AML-193 (cell line): ENCODE measurements around the gene SLAIN1.

ENCODE experiments used
- DNase-seq, 2 experiments: peaks; one replicate each; lab custom pipeline; 2025; lab: John Stamatoyannopoulos, UW

SLAIN1 gene

DNA sequence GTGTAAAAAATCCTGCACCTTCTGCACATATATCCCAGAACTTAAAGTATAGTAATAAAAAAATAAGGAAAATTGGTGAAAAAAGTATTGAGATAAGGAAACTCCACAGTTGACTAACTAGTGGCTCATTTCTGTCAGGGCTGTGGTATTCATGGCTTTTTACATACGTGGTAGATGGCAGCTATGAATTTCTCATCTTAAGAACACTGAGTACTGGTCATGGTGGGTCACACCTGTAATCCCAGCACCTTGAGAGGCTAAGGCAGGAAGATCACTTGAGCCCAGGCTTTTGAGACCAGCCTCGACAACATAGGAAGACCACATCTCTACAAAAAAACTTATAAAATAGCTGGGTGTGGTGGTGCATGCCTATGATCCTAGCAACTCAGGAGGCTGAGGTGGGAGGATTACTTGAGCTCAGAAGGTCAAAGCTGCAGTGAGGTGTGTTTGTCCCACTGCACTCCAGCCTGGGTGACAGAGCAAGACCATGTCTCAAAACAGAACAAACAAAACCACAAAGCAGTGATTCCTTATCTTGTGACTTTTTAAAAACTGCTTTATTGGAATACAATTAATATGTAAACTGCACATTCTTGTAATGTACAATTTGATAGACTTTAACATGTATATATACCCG, 16.8 kb downstream of the SLAIN1 start:
- no peak for DNase-seq

DNA sequence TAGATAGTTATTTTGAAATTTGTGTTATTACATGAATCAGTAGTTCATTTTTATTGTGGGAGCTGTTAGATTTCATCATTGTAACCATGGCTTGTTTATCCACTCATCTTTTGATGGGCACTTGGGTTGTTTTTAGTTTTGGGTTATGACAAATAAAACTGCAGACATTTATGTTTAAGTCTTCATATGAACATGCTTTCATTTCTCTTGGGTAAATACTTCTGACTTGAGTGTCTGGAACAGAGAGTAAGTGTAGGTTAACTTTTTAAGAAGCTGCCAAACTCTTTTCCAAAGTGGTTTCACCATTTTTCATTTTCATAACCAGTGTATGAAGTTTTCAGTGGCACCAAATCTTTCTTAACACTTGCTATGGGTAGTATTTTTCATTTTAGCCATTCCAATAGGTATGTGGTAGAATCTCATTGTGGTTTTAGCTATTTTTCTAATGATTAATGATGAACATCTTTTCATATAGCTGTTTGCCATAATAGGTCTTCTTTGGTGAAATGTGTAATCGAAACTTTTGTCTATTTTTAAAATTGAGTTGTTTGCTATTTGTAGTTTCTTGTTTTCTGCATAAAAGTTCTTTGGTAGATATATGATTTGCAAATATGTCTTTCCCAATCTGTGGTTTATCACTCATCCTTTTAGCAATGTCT, 17.9 kb downstream of the SLAIN1 start:
- no peak for DNase-seq

DNA sequence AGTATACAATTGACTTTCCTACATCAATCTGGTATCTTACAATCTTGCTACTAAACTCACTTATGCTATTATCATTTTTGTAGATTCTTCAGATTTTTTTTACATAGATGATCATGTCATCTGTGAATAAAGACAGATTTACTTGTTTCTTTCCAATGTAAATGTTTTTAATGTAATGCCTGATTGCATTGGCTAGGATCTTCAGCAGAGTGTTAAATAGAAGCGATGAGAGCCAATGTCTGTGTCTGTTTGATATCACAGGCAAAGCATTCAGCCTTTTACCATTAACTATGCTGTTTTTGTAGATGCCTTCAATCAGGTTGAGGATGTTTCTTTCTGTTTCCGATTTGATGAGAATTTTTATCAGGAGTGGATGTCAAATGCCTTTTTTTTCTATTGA, 19.2 kb downstream of the SLAIN1 start:
- DNase-seq = no peak

DNA sequence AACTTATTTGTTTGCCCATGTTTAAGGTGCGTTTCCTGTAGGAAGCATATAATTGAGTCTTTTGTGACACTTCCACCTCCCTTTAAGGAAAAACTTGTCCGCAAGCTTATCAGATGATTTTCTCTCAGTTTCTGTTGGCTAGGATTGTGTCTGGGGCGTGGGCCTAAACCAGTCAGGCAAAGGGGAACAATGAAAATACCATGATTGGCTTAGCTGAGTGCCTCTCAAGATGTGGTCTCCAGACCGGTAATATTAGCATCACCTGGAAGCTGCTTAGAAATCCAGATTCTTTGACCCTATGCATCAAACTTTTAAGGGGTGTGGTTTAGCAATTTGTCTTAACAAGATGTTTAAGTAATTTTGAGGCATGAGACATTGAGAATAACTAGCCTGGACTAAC, 20.0 kb downstream of the SLAIN1 start:
- DNase-seq = no peak

GRCh38 chr13:77719128-77719527, 21.6 kb downstream of the SLAIN1 start:
- DNase-seq = no peak

- no peak for DNase-seq
Observed at GRCh38 chr13:77720988-77721387, 23.5 kb downstream of the SLAIN1 start.

GRCh38 chr13:77724092-77724491, 26.6 kb downstream of the SLAIN1 start:
- DNase-seq = no peak

- no peak for DNase-seq
Observed at GRCh38 chr13:77725071-77725470, 27.6 kb downstream of the SLAIN1 start.

DNA sequence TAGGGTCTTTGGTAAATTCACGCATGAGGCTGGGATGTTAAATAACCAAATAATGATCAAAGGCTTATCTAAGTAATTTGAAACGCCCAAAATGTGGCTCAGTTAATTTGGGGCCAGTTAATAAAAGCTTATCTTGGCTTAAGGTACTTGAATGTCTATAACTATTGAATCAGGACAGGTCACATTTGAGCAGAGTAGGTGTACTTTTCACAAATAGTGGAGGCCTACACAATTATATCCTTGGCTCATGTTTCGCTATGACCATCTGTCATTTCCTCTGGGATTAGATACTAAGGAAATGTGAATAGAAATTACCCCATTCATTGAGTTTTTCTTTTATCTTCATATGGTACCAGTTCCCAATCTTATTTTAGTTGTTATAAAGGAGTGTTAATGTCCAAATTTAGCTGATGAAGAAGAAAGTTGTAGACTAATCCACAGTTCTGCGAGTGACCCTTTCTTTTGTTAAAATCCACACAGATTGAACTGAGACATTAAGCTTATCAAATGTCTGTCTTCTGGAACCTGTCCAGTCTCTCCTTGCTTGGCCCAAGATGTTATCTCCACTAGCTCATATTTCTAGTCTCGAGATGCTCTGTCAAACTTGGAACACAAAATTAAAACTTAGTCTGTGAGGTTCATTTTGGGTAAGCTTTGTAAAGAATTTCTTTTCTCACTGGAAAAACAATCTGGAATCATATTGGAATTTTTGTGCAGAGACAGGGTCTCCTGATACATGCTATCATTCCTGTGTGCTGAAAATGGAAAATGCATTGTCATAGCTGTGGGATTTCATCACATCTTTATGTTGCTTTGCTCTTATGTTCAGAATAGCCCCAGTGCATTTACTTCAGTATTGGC, 31.0 kb downstream of the SLAIN1 start:
- DNase-seq = no peak

DNA sequence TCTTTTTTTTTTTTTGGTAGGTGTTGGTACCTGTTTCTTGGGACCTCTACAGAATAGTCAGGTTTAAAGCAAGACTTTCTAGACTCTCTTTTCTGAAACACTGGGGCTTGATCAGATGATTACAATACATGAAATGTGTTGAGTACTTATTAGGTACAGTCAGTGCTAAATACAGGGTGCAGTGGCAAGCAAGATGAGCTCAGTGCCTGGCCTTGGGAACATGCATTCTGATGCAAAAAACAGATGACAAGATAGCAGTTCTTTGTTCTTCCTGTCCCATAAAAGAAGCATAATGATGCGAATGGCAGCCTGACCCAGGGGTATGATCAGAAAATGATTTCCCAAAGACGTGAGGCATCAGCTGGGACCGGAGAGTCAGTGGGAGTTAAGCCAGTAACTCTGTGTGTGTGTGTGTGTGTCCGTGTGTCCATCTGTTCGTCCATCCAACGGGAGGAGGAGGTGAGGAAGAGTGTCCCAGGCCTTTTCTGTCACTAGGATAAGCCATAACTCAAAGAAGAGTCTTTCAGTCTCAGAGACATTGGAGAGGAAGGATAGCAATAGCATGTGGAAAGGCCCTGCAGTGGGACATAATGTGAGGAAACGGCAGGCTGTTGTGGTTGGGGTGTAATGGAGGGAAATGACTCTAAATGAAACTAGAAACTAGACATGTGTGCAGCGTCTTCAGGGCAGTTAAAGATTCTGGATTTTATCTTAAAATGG, 32.2 kb downstream of the SLAIN1 start:
- no peak for DNase-seq

DNA sequence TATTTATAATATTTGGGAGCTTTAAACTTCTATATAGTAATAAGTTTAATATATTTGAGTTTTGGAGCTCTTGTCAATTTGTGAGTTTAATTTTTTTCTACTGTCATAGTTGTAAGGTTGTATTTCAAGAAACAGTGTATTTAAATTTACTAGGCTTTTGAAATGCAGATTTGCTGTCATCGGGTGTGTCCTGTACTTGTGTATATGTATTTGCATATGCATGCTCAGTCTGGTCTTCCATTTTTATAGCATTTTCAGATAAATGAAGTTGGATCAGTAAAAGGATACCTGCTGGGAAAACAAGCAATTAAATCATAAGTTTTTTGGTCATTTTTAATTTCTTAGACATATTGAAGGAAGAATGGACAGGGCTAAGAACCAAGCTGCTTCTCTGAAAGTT, 33.1 kb downstream of the SLAIN1 start:
- DNase-seq = no peak

DNA sequence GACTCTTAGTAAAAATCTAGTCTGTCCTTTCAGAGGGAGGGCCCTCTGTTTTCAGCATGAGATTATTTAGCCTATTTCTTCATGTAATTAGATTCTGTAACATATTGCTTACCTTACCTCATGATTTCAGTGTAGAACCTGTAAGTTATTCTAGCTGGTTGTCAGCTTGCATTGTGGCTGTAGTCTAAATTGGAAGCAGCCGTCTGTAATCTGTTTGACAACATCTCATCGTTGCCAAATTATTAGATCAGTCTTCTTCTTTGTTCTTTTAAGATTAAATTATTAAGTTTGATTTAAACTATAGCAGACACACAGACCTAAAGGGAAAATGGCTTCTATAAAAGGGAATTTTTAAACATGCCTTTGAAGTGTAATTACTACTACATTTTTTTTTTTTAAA, 34.8 kb downstream of the SLAIN1 start:
- no peak for DNase-seq

DNA sequence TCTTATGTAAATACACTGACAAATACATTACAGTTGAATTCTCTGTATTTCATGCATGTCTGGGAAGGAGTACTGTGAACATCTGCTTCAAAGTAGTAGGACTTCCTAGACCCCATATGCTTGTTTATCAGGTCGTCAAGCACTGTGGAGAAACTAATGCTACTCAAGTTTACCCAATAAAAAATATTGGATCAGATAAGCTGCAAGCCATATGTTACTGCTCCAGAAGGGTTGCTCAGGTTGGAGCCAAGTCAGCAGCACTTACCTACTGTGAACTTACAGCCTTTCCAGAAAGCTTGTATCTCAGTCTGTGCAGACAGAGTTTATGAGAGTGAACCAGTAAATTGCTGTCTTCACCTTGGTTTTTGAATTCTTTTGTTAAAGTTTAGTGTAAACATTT, 36.2 kb downstream of the SLAIN1 start:
- no peak for DNase-seq

- DNase-seq = no peak
Observed at GRCh38 chr13:77737583-77738200, 40.2 kb downstream of the SLAIN1 start.

DNA sequence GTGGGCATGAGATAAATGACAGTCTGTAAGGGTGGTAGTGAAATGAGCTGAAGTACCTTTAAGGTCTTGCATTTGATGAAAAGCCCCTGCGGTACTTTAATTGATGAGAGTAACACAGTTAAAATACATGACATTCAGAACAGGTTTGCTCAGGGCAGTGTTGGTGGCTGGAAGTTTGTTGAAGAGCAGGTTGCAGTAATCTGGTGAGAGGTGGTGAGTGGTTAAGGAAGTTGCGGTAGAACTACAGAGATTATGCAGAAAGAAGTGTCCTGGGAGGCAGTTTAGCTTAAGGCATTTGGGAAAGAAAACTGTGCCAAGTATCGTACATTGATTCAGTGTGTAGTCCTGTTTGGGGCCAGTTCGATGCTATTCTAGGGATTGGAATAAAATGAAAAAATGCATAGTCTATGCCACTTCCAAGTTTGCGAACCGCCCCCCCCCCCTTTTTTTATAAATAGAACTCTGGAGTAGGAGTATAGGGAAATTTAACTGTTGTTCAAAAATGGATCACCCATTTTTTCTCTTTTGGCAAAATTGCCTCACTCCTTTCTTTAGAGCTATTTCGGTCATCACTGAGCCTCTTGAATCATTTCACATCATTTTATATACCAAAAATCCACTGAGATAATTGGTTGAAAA, 42.7 kb downstream of the SLAIN1 start:
- no peak for DNase-seq

GRCh38 chr13:77740931-77741596, 43.6 kb downstream of the SLAIN1 start:
- no peak for DNase-seq

DNA sequence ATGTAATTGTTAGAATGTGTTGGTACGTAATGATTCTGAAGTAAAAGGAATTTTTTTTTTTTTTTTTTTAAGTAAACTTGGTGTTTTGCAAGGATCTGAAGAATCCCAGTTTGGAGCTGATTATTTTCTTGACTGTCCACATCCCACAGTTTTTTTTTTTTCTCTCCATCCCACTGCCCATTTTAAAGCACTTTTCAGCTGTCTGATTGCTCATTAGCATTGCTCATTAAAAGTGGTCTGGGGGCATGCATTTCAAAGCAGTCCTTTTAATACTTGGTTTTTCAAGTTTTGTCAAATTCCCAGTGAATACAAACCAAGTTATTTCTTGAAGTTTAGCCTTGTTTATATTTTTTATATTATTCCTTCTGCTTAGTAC, 44.1 kb downstream of the SLAIN1 start:
- DNase-seq = no peak

DNA sequence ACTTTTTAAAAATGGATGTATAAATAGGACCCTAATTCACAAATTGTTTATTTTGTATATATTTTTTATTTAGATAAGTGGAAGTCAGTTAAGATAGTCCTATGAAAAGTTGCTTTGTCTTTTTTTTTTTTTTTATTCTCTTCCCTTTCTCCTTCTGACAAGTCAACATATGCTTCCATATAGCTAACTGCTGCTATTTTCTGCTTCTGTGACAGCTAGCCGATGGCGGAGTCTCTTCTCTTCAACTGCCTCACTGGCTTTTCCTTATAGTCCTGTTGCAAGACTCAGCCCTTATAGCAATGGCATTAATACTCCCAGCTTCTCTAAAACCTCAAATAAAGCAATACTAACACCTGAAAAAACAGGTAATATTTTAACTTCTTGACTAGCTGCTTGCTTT, 45.3 kb downstream of the SLAIN1 start:
- DNase-seq = no peak

DNA sequence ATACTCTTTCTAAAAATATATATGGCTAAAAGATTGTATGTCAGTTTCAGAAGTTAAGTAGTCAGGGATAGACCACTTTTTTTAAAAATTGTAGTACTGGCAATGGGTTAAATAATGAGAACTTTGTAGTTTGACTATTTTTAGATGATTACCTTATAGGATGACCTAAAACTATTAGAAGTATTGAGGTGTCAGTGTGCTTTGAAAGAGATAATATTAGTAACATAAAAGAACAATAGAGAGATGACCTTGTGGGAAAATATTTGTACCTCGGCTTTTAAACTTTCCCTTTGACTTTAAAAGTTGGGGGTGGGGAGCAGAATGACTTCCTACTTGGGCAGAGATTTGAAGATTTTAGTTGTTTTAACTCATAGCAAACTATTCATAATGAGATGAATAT, 48.3 kb downstream of the SLAIN1 start:
- DNase-seq = no peak

DNA sequence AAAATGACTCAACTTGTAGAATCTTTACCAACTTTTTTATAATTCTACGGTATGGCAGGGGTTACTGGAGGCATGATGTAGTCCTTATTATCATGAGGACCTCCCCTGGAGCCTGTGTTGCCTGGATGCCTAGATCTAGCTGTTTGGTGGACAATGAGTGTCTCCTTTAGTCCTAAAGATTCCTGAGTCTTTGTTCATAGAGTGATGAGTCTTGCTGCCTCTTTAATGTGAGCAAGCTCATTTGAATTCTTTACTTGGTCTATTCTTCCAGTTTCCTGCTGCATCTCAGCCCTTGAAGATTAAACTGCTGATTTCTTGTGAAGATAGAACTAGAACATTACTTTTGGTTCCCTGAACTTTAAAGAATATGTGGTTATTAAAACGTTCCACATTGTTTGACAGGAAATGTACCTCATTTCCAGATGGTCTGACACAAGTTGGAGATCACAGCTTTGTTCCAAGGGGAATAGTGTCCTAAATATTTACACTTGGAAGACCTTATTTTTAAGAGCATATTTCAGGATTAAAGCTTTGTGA, 51.9 kb downstream of the SLAIN1 start:
- DNase-seq = no peak
